ENCODE results near the gene AGTR1. TPM values are rescaled to one million over a fixed set of nuclear protein-coding genes. Genes with fewer than 3 reads are reported as not detected.

Gene AGTR1
- total and polyA plus RNA-seq, 2 donors (not counting 3 experiments of a cell fraction or from before 2014, with no cell fraction given) = not detected

DNA sequence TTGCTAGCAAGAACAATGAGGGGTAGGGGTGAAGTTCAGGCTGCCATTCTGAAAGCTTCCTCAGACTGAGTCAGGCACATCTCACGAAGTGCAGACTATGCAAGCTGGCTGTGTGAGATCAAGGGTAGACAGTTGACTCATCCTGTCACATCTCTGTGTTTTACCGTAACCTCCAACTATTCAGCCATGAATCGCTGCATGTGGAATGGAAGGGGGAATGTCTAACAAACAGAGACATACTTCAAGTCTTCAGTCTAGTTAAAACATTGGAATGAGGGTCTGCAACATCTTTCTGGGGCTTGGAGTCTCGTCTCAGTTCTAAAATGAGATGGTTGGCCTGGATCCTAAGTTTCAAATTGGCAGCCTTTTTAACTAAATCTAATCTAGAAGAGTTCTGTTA, 25.9 kb downstream of the AGTR1 start:
- no peak for FAIRE-seq
- no peak for DNase-seq (ENCODE audit: low read depth, low spot score)
- Histone ChIP-seq H3K27me3 (ENCODE audit: control insufficient read depth in 2 of 2, insufficient read depth in 2 of 2, low read length in 2 of 2) (peaks cover 0 to 4% of the 10 kb centered on the region in 2 experiments), H4K20me1 (replicated peaks; ENCODE audit: control insufficient read depth, extremely low read depth, insufficient read depth, low read length) (no peaks in the 10 kb centered on the region), H3K27ac (ENCODE audit: insufficient read depth, low read depth, low read length) (no peak overlapping the region), H2AFZ (ENCODE audit: low read depth, low read length) (no peak overlapping the region), H3K9me1 (replicated peaks; ENCODE audit: control insufficient read depth, extremely low read depth, insufficient read depth, low read length) (no peaks in the 10 kb centered on the region), H3K4me3 (replicated peaks in 1 of 3; ENCODE audit: insufficient read depth in 1 of 3, low read depth in 1 of 3, low read length in 3 of 3) (no peak overlapping the region), H3K4me1 (ENCODE audit: control insufficient read depth, extremely low read depth, insufficient read depth, low read length) (no peaks in the 10 kb centered on the region), H3K4me2 (ENCODE audit: insufficient read depth, low read length) (no peak overlapping the region), H3K9ac (replicated peaks; ENCODE audit: extremely low read depth, insufficient read depth, low read length) (no peak overlapping the region), H3K9me3 (replicated peaks; ENCODE audit: control insufficient read depth, insufficient read depth, low read length) (no peaks in the 10 kb centered on the region), H3K79me2 (ENCODE audit: control insufficient read depth, insufficient read depth, low read length) (no peaks in the 10 kb centered on the region), H3K36me3 (ENCODE audit: control insufficient read depth in 2 of 2, extremely low read depth in 1 of 2, insufficient read depth in 2 of 2, low read length in 2 of 2) (no peaks in the 10 kb centered on the region)
- no peak for TF ChIP-seq GATA2 (IDR thresholded peaks at IDR 0.05; ENCODE audit: insufficient read depth, insufficient read length, low read depth, low read length)
- TF ChIP-seq, protein P1, sequence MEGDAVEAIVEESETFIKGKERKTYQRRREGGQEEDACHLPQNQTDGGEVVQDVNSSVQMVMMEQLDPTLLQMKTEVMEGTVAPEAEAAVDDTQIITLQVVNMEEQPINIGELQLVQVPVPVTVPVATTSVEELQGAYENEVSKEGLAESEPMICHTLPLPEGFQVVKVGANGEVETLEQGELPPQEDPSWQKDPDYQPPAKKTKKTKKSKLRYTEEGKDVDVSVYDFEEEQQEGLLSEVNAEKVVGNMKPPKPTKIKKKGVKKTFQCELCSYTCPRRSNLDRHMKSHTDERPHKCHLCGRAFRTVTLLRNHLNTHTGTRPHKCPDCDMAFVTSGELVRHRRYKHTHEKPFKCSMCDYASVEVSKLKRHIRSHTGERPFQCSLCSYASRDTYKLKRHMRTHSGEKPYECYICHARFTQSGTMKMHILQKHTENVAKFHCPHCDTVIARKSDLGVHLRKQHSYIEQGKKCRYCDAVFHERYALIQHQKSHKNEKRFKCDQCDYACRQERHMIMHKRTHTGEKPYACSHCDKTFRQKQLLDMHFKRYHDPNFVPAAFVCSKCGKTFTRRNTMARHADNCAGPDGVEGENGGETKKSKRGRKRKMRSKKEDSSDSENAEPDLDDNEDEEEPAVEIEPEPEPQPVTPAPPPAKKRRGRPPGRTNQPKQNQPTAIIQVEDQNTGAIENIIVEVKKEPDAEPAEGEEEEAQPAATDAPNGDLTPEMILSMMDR (IDR thresholded peaks at IDR 0.05; ENCODE audit: extremely low read depth in 1 of 2, insufficient read depth in 1 of 2, low read depth in 1 of 2, low read length in 2 of 2) = no peak
- TF ChIP-seq, protein P2, sequence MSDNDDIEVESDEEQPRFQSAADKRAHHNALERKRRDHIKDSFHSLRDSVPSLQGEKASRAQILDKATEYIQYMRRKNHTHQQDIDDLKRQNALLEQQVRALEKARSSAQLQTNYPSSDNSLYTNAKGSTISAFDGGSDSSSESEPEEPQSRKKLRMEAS (IDR thresholded peaks at IDR 0.05; ENCODE audit: insufficient read depth, insufficient read length) = no peak
- no peak for TF ChIP-seq JUN (IDR thresholded peaks at IDR 0.05; ENCODE audit: borderline replicate concordance, insufficient read depth, insufficient read length, low read depth)
- TF ChIP-seq FOS (IDR thresholded peaks at IDR 0.05; ENCODE audit: borderline replicate concordance, insufficient read depth, low read length) = no peak
- no peak for TF ChIP-seq MYC (IDR thresholded peaks at IDR 0.05; ENCODE audit: low read depth, low read length)
- TF ChIP-seq EZH2 (IDR thresholded peaks at IDR 0.05; ENCODE audit: borderline replicate concordance, low read depth, low read length, severe bottlenecking) = no peak
- TF ChIP-seq POLR2A (IDR thresholded peaks at IDR 0.05; ENCODE audit: low read depth, low read length) = no peak
- no peak for TF ChIP-seq POLR2AphosphoS5 (IDR thresholded peaks at IDR 0.05; ENCODE audit: insufficient read depth, low read depth, low read length)
- ChIA-PET CTCF (interaction anchor here (2.0 kb wide), 1 partner anchor 23 kb away, joined by 4 read pairs; no protein-coding TSS in a partner anchor), POLR2A (no interaction called here)
- BruUV-seq (replicated peaks) = no TSS peak
- dilution Hi-C loops (cut with MboI; ENCODE audit: extremely low pct_ligation_motif_present, low sequenced_read_pairs) = no loop called here
- intact Hi-C loops (cut with micrococcal nuclease) = no loop called here

All from endothelial cell of umbilical vein (primary cell).